Measurements from ENCODE around the gene MFAP1.
"Not testable (repeated sequence)": the region's sequence is repeated elsewhere in the genome, so short reads cannot be mapped to it uniquely, and the experiment has no call there.

MFAP1 gene

GRCh38 chr15:43815064-43815463 lies 9.4 kb downstream of the MFAP1 start:
- DNase-seq (ENCODE audit: low read depth), result not testable (repeated sequence)

GRCh38 chr15:43808960-43809678 lies 15.4 kb downstream of the MFAP1 start:
- no peak for DNase-seq (ENCODE audit: low read depth)

GRCh38 chr15:43808435-43808950 lies 16.0 kb downstream of the MFAP1 start:
- DNase-seq (ENCODE audit: low read depth), result no peak

- DNase-seq (ENCODE audit: low read depth), result not testable (repeated sequence)
These were observed 21.8 kb downstream of the MFAP1 start for GRCh38 chr15:43802676-43803075.

GRCh38 chr15:43800286-43801141 lies 24.0 kb downstream of the MFAP1 start, which contains the start of gene HYPK:
HYPK (plus strand) TSS chr15:43800599; CDS start chr15:43800623, 24 bp downstream.
- DNase-seq (ENCODE audit: low read depth), result peak; percentile 84

GRCh38 chr15:43799945-43800285 lies 24.6 kb downstream of the MFAP1 start, which contains the start of gene SERINC4:
SERINC4 (minus strand) TSS chr15:43800220; CDS start chr15:43799986, 234 bp downstream.
- no peak for DNase-seq (ENCODE audit: low read depth)

GRCh38 chr15:43799209-43799944 lies 25.1 kb downstream of the MFAP1 start:
- no peak for DNase-seq (ENCODE audit: low read depth)

GRCh38 chr15:43796566-43796965 lies 27.9 kb downstream of the MFAP1 start:
- no peak for DNase-seq (ENCODE audit: low read depth)

- DNase-seq (ENCODE audit: low read depth), result no peak
These were observed 28.5 kb downstream of the MFAP1 start for GRCh38 chr15:43795997-43796396.

GRCh38 chr15:43795197-43795596 lies 29.3 kb downstream of the MFAP1 start:
- DNase-seq (ENCODE audit: low read depth), result no peak

- no peak for DNase-seq (ENCODE audit: low read depth)
These were observed 30.0 kb downstream of the MFAP1 start for GRCh38 chr15:43794269-43795037.

GRCh38 chr15:43793647-43794046 lies 30.8 kb downstream of the MFAP1 start:
- no peak for DNase-seq (ENCODE audit: low read depth)

- DNase-seq (ENCODE audit: low read depth), result no peak
These were observed 31.6 kb downstream of the MFAP1 start for GRCh38 chr15:43792761-43793476.

GRCh38 chr15:43791993-43792760 lies 32.3 kb downstream of the MFAP1 start, which contains the start of gene SERF2:
SERF2 (plus strand) TSS chr15:43792320; CDS start chr15:43792377, 57 bp downstream.
- peak; percentile 100 for DNase-seq (ENCODE audit: low read depth)

GRCh38 chr15:43789409-43789808 lies 35.1 kb downstream of the MFAP1 start:
- DNase-seq (ENCODE audit: low read depth), result no peak

- no peak for DNase-seq (ENCODE audit: low read depth)
These were observed 45.5 kb downstream of the MFAP1 start for GRCh38 chr15:43779016-43779415.

- peak; percentile 73 for DNase-seq (ENCODE audit: low read depth)
These were observed 47.1 kb downstream of the MFAP1 start for GRCh38 chr15:43777267-43777914.

- DNase-seq (ENCODE audit: low read depth), result peak; percentile 69
These were observed 47.7 kb downstream of the MFAP1 start, which contains the start of gene ELL3 for GRCh38 chr15:43776718-43777266. ELL3 (minus strand) TSS chr15:43776966; CDS start chr15:43776901, 65 bp downstream.

Measured in stimulated activated CD8-positive, alpha-beta memory T cell treated with anti-CD3 and anti-CD28 coated beads, Interleukin-12 subunit alpha, Interleukin-12 subunit beta, amount 100 ng/mL, for 4 hours (primary cell).